Thyroid gland (tissue), 4 donors: Measurements from ENCODE around the gene GAB3.

ENCODE experiments used
- CTCF ChIP-seq, 6 experiments: fragments of 200-600 bp in 3 of 6; fragments of 450-650 bp in 3 of 6; sonication (generic) in 3 of 6; IDR thresholded peaks; one replicate each; pipeline ENCODE4 v1.5.1; 2016 to 2019; ENCODE audit warnings: antibody characterized with exemption in 6 of 6, mild to moderate bottlenecking in 2 of 6, inconsistent platforms in 1 of 6, moderate library complexity in 1 of 6
- POLR2A ChIP-seq, 2 donors: fragments of 450-650 bp; IDR thresholded peaks; one replicate each; pipeline ENCODE4 v1.6.1; 2017; ENCODE audit warnings: antibody characterized with exemption in 2 of 2, mild to moderate bottlenecking in 2 of 2, moderate library complexity in 1 of 2

GRCh38 chrX:154658957-154659356, 91.9 kb downstream of the GAB3 start:
- TF ChIP-seq CTCF (IDR thresholded peaks at IDR 0.05) (no peak), POLR2A (IDR thresholded peaks at IDR 0.05) (no peak)
